Liver (tissue), 9 donors: Measurements from ENCODE around the gene UFD1. TPM values are rescaled to one million over a fixed set of nuclear protein-coding genes. Genes with fewer than 3 reads are reported as not detected.

Experiments used
- DNase-seq: peaks from one replicate; pipeline ENCODE4 v3.0.0-alpha.2; 2017; ENCODE audit warnings: low spot score
- H3K27ac ChIP-seq, 2 donors: one replicate each; pipeline ENCODE4 v1.7.0; 2013; ENCODE audit warnings: inconsistent platforms in 2 of 2, low read length in 2 of 2, control low read depth in 1 of 2, low read depth in 1 of 2, mild to moderate bottlenecking in 1 of 2
- H3K27me3 ChIP-seq, 4 donors: one replicate each; pipeline versions ENCODE4 v1.6.1 to v1.7.0; 2013; ENCODE audit warnings: low read length in 3 of 4, inconsistent platforms in 1 of 4, mild to moderate bottlenecking in 1 of 4, moderate library complexity in 1 of 4; ENCODE audit not compliant: control insufficient read depth in 4 of 4, insufficient read depth in 4 of 4
- H3K36me3 ChIP-seq, 4 donors: one replicate each; pipeline versions ENCODE4 v1.6.1 to v1.7.0; 2013; ENCODE audit warnings: low read length in 3 of 4, mild to moderate bottlenecking in 3 of 4, low read depth in 1 of 4, moderate library complexity in 1 of 4; ENCODE audit not compliant: control insufficient read depth in 4 of 4, insufficient read depth in 3 of 4
- H3K4me1 ChIP-seq, 4 donors: one replicate each; pipeline versions ENCODE4 v1.6.1 to v1.7.0; 2013; ENCODE audit warnings: low read length in 3 of 4, mild to moderate bottlenecking in 3 of 4, moderate library complexity in 1 of 4; ENCODE audit not compliant: control insufficient read depth in 4 of 4, insufficient read depth in 4 of 4
- H3K4me3 ChIP-seq, 3 donors: one replicate each; pipeline versions ENCODE4 v1.6.1 to v1.7.0; 2013; ENCODE audit warnings: low read length in 3 of 3, control low read depth in 1 of 3, low read depth in 1 of 3, mild to moderate bottlenecking in 1 of 3
- H3K9ac ChIP-seq, 2 donors: one replicate each; pipeline ENCODE4 v1.7.0; 2013; ENCODE audit warnings: low read length in 2 of 2, mild to moderate bottlenecking in 2 of 2, moderate library complexity in 2 of 2, control low read depth in 1 of 2, low read depth in 1 of 2
- H3K9me3 ChIP-seq, 4 donors: one replicate each; pipeline versions ENCODE4 v1.6.1 to v1.7.0; 2013; ENCODE audit warnings: low read length in 3 of 4; ENCODE audit not compliant: control insufficient read depth in 4 of 4
- ATF3 ChIP-seq: IDR thresholded peaks from 2 replicates; pipeline ENCODE4 v1.6.1; 2016; ENCODE audit warnings: antibody characterized with exemption
- CTCF ChIP-seq: fragments of 150-350 bp; IDR thresholded peaks from 2 replicates; pipeline ENCODE4 v1.5.1; 2017; ENCODE audit warnings: improper control_type of control experiment, low read depth, low read length; ENCODE audit not compliant: missing input control
- EGR1 ChIP-seq, 2 donors: IDR thresholded peaks; 2 replicates each; pipeline ENCODE4 v1.6.1; 2016 to 2018; ENCODE audit warnings: antibody characterized with exemption in 2 of 2, low read depth in 2 of 2
- FOXA1 ChIP-seq: IDR thresholded peaks from 2 replicates; pipeline ENCODE4 v1.6.1; 2016; ENCODE audit warnings: antibody characterized with exemption
- FOXA2 ChIP-seq: IDR thresholded peaks from 2 replicates; pipeline ENCODE4 v1.6.1; 2016; ENCODE audit warnings: antibody characterized with exemption
- GABPA ChIP-seq, 2 donors: IDR thresholded peaks in 1 of 2; conservative IDR thresholded peaks in 1 of 2; 2 replicates each; pipeline ENCODE4 v1.6.1; 2016; ENCODE audit warnings: antibody characterized with exemption in 2 of 2, mild to moderate bottlenecking in 1 of 2, moderate library complexity in 1 of 2
- HNF4A ChIP-seq, 2 donors: conservative IDR thresholded peaks; 2 replicates each; pipeline ENCODE4 v1.6.1; 2016; ENCODE audit warnings: antibody characterized with exemption in 2 of 2, mild to moderate bottlenecking in 2 of 2
- HNF4G ChIP-seq: IDR thresholded peaks from 2 replicates; pipeline ENCODE4 v1.6.1; 2016; ENCODE audit warnings: antibody characterized with exemption
- JUND ChIP-seq, 2 donors: IDR thresholded peaks; 2 replicates each; pipeline ENCODE4 v1.6.1; 2016; ENCODE audit warnings: antibody characterized with exemption in 2 of 2
- MAX ChIP-seq: IDR thresholded peaks from 2 replicates; pipeline ENCODE4 v1.6.1; 2016; ENCODE audit warnings: antibody characterized with exemption
- NR2F2 ChIP-seq: IDR thresholded peaks from 2 replicates; pipeline ENCODE4 v1.6.1; 2016; ENCODE audit warnings: antibody characterized with exemption
- RAD21 ChIP-seq, 2 donors: IDR thresholded peaks; 2 replicates each; pipeline ENCODE4 v1.6.1; 2016; ENCODE audit warnings: antibody characterized with exemption in 2 of 2, mild to moderate bottlenecking in 2 of 2
- REST ChIP-seq: IDR thresholded peaks from 2 replicates; pipeline ENCODE4 v1.6.1; 2016; ENCODE audit warnings: antibody characterized with exemption, mild to moderate bottlenecking
- RXRA ChIP-seq, 2 donors: IDR thresholded peaks; 2 replicates each; pipeline ENCODE4 v1.6.1; 2017 to 2018; ENCODE audit warnings: antibody characterized with exemption in 2 of 2, mild to moderate bottlenecking in 1 of 2
- SP1 ChIP-seq: IDR thresholded peaks from 2 replicates; pipeline ENCODE4 v1.6.1; 2018; ENCODE audit warnings: antibody characterized with exemption, mild to moderate bottlenecking
- TAF1 ChIP-seq: conservative IDR thresholded peaks from 2 replicates; pipeline ENCODE4 v1.6.1; 2016; ENCODE audit warnings: antibody characterized with exemption, mild to moderate bottlenecking
- YY1 ChIP-seq: IDR thresholded peaks from 2 replicates; pipeline ENCODE4 v1.6.1; 2016; ENCODE audit warnings: antibody characterized with exemption, mild to moderate bottlenecking
- ZBTB33 ChIP-seq: IDR thresholded peaks from 2 replicates; pipeline ENCODE4 v1.6.1; 2016; ENCODE audit warnings: antibody characterized with exemption
- WGBS: extraction: QIAGEN DNeasy Blood & Tissue Kit; methylation state at CpG from one replicate; pipeline ENCODE4 v1.1.7; 2013; 5-methylcytosine and 5-hydroxymethylcytosine counted together
- polyA plus RNA-seq, 2 donors: library from polyadenylated mRNA; stranded (reverse) in 1 of 2; unstranded in 1 of 2; fragments of 200-250 nt in 1 of 2; fragments of >200 nt in 1 of 2; fragmentation: Nextera tagmentation in 1 of 2; extraction: Ambion mirVana in 1 of 2; gene quantifications; one replicate each; pipeline versions ENCODE4 v1.2.1 to v1.2.3, GENCODE V29; 2013 to 2015
- total RNA-seq, 2 donors: library from RNA; depleted of rRNA; stranded (reverse); fragments of >200 nt; gene quantifications; one replicate each; pipeline ENCODE4 v1.2.3, GENCODE V29; 2014
- donor health status: healthy.
- donor health status: healthy.
- donor health status: healthy.
- donor health status: healthy.
- donor health status: healthy.

Gene UFD1
- total and polyA plus RNA-seq, 4 donors = 28.2 to 64.2 (median 54.6) TPM

- Histone ChIP-seq H3K4me1 (peaks cover 4 to 14% (median 9%) of the 10 kb centered on the region in 4 donors), H3K9me3 (no peaks in the 10 kb centered on the region), H3K9ac (no peak overlapping the region), H3K27ac (no peak overlapping the region), H3K4me3 (no peak overlapping the region), H3K27me3 (peaks cover 0 to 8% (median 2%) of the 10 kb centered on the region in 4 donors), H3K36me3 (no peaks in the 10 kb centered on the region)
- TF ChIP-seq RAD21 (IDR thresholded peaks at IDR 0.05) = no peak
- no peak for TF ChIP-seq ATF3
- TF ChIP-seq NR2F2 = no peak
- no peak for TF ChIP-seq CTCF
- WGBS = 93% methylated on average over 17 of the region's 17 CpGs
- no peak for DNase-seq
Measured at GRCh38 chr22:19519041-19519926, 40.3 kb upstream of the UFD1 start.

GRCh38 chr22:19518635-19519034, 39.6 kb upstream of the UFD1 start:
- H3K27ac ChIP-seq = no peak overlapping the region
- H3K27me3 ChIP-seq = peaks cover 0 to 4% (median under 1%) of the 10 kb centered on the region in 4 donors
- H3K4me1 ChIP-seq = peaks cover 0 to 8% (median 5%) of the 10 kb centered on the region in 4 donors
- 94% methylated on average over 10 of the region's 10 CpGs for WGBS
- no peaks in the 10 kb centered on the region for H3K36me3 ChIP-seq
- H3K4me3 ChIP-seq = no peak overlapping the region
- no peaks in the 10 kb centered on the region for H3K9me3 ChIP-seq
- no peak for DNase-seq
- TF ChIP-seq ZBTB33 (no peak), TAF1 (no peak), SP1 (no peak), MAX (no peak), GABPA (IDR thresholded peaks at IDR 0.05 in 1 of 2, conservative IDR thresholded peaks at IDR 0.05 in 1 of 2) (no peak), RAD21 (IDR thresholded peaks at IDR 0.05) (no peak), CTCF (no peak), EGR1 (IDR thresholded peaks at IDR 0.05; ENCODE audit: low read depth in 2 of 2) (no peak), REST (no peak), FOXA2 (no peak), ATF3 (no peak), RXRA (IDR thresholded peaks at IDR 0.05) (no peak), FOXA1 (no peak), NR2F2 (no peak), YY1 (no peak), JUND (IDR thresholded peaks at IDR 0.05) (no peak), HNF4A (conservative IDR thresholded peaks at IDR 0.05) (no peak), HNF4G (no peak)
- H3K9ac ChIP-seq = no peak overlapping the region
